Head of caudate nucleus (tissue), 42 donors: ENCODE measurements around the gene FARP1.
A peak's percentile ranks its signal among the peaks of the same experiment; 100 is the strongest.

Experiments
- DNase-seq, 42 donors: peaks; one replicate each; pipeline versions ENCODE4 v3.0.0 to v3.0.0-alpha.2; 2020 to 2021; ENCODE audit warnings: mixed read lengths in 7 of 42
- intact Hi-C: fragments of 100-400 bp; cut with DNase I; formaldehyde crosslinking; loops from one replicate; pipeline ENCODE4 v1.15.0; 2022

Gene FARP1, protein sequence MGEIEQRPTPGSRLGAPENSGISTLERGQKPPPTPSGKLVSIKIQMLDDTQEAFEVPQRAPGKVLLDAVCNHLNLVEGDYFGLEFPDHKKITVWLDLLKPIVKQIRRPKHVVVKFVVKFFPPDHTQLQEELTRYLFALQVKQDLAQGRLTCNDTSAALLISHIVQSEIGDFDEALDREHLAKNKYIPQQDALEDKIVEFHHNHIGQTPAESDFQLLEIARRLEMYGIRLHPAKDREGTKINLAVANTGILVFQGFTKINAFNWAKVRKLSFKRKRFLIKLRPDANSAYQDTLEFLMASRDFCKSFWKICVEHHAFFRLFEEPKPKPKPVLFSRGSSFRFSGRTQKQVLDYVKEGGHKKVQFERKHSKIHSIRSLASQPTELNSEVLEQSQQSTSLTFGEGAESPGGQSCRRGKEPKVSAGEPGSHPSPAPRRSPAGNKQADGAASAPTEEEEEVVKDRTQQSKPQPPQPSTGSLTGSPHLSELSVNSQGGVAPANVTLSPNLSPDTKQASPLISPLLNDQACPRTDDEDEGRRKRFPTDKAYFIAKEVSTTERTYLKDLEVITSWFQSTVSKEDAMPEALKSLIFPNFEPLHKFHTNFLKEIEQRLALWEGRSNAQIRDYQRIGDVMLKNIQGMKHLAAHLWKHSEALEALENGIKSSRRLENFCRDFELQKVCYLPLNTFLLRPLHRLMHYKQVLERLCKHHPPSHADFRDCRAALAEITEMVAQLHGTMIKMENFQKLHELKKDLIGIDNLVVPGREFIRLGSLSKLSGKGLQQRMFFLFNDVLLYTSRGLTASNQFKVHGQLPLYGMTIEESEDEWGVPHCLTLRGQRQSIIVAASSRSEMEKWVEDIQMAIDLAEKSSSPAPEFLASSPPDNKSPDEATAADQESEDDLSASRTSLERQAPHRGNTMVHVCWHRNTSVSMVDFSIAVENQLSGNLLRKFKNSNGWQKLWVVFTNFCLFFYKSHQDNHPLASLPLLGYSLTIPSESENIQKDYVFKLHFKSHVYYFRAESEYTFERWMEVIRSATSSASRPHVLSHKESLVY

DNA sequence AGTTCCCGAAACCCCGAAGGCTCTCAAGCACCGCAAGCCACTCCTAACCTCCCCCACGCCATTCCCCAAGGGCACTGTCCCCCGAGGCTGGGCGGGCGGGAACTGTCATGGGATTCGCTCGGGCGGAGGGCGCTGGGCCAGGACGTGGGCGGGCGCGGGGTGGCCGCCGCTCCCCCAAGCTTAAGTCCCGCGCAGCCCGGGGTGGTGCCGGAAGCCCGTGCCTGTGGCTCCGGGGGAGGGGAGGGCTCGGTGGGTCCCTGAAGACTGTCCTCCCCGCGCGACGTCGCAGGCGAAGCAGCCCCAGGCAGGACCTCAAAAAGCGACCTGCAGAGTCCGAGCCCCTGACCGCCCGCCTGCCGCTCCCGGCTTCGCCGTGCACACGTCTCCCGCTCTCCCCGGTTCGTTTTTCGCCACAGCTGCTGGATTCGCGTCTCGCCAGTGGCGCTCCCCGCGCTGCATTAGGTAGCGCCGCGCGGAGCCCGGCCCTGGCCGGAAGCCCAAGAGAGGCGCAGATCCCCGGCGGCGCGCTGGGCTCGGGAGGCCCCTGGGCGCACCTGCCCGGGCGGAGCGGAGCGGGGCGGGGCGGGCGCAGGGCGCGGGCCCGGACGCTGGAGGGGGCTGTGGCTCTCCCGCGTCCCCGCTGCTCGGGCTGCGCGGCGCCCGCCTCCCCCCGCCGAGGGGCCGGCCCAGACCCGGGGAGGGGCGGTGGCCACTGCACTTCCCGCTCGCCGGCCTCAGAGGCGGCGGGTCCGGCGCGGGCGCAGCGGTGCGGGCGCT lies at the start of gene FARP1:
Gene FARP1, plus strand, starts transcription at position 715 of the 777 bp plus-strand sequence. CDS start 70,149 bp downstream, outside the sequence.
- intact Hi-C loops = no loop called here
- peak in 39 of 42 donors; percentile 13 to 75 (median 45) for DNase-seq

GRCh38 chr13:98094678-98095266 lies 48.1 kb upstream of the FARP1 start:
- intact Hi-C loops = no loop called here
- no peak for DNase-seq

DNA sequence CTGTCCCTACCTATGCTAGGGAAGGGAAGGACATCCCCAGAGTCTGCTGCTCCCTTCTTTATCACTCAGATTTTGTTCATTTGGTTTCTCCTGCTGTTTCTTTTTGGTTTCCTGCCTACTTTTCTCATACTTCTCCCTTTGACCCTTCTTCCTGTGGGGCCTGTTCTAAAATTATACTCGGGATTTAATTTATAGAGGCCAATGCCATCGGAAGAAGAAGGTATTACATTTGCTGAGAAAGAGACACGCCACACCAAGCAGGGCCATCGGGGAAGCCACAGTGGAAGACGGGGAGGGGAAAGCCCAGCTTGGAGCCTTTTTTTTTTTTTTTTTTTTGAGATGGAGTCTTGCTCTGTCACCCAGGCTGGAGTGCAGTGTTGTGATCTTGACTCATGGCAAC lies 46.8 kb upstream of the FARP1 start:
- DNase-seq = no peak
- intact Hi-C loops = no loop called here

GRCh38 chr13:98097749-98098148 lies 45.1 kb upstream of the FARP1 start:
- intact Hi-C loops = no loop called here
- no peak for DNase-seq

DNA sequence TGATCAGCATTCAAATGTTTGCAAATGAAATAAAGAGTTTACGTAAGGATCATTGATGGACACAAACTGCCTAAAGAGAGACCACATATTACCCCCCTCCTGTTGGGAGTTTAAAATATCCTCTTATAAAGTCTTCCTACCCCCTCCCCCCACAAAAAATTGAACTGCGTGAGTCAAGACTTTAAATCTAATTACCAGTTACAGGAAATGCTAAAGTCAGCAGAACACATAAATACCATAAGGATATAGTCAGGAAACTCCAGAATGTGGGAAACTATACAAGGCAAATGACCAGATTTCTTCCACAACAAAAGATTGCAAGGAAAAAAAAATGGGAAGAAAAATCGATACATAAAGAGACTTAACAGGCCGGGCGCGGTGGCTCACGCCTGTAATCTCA lies 44.4 kb upstream of the FARP1 start:
- no peak for DNase-seq
- intact Hi-C loops = no loop called here

DNA sequence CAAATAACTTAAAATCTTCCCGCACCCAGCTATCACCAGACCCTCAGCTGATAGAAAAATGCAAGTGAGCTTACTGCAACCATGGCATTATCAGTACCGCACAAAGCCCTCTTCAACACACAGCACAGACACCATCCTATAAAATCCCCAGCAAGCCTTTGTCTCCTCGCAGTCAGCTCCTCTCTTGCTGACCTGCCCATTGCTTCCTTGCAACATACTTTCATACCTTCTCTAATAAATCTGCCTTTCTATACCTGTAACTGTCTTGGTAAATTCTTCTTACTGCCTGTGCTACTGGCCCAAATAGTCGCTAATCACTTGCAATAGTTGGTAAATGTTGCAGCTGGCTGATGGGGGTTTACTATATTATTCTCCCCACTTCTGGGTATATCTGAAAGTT lies 43.3 kb upstream of the FARP1 start:
- no peak for DNase-seq
- intact Hi-C loops = no loop called here

GRCh38 chr13:98100481-98100880 lies 42.4 kb upstream of the FARP1 start:
- DNase-seq = peak in 1 of 42 donors; percentile 7
- intact Hi-C loops = no loop called here

DNA sequence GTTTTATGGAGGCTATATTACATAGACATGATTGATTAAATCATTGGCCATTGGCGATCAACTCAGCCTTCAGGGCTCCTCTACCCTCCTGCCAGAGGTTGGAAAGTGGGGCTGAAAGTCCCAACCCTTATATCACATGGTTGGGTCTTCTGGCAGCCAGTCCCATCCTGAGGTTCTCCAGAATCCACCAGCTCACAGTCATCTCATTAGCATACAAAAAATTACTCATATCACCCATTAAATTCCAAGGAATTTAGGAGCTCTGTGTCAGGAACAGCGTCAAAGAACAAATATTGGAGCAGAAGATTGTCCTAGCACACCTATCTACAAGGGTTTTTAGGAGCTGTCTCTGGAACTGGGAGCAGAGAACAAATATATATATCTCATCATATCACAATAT lies 39.4 kb upstream of the FARP1 start:
- intact Hi-C loops = no loop called here
- no peak for DNase-seq

GRCh38 chr13:98103942-98104880 lies 38.7 kb upstream of the FARP1 start:
- DNase-seq = no peak
- intact Hi-C loops = no loop called here

GRCh38 chr13:98105929-98106336 lies 37.0 kb upstream of the FARP1 start:
- intact Hi-C loops = no loop called here
- DNase-seq = no peak

DNA sequence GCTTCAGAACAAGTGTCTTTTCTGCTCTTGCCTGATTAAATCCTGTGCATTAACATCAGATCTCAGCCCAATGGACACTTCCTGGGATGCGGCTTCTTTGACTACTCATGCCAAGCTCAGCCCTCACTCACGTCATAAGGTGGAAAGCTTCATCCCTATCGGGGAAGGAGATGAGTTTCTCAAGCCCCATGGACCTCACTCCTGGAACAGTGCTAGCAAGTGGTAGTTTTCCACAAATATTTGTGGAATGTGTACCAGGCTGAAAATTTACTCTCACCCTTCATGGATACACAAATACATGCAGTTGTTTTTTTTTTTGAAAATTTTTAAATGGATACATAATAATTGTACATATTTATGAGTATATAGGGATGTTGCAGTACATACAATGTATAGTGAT lies 34.6 kb upstream of the FARP1 start:
- intact Hi-C loops = no loop called here

DNA sequence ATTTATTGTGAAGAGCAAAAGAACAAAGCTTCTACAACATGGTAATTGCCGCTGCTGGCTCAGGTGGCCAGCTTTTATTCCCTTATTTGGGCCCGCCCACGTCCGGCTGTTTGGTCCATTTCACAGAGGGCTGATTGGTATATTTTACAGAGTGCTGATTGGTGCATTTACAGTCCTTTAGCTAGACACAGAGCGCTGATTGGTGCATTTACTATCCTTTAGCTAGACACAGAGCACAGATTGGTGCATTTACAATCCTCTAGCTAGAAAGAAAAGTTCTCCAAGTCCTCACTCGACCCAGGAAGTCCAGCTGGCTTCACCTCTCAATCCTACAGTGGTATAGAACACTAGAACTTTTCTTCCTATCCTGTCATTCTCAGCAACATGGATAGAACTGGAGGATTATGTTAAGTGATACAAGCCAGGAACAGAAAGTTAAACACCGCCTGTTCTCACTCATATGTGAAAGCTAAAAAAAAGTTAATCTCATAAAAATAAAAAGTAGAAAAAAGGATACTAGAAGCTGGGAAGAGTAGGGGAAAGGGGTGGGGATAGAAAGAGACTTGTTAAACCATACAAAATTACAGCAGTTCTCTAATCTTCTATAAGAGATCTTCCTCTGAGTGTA lies 33.6 kb upstream of the FARP1 start:
- intact Hi-C loops = no loop called here
- no peak for DNase-seq

More for the DNA sequence above, 34.6 kb upstream of the FARP1 start:
- DNase-seq = no peak

GRCh38 chr13:98110749-98111148 lies 32.1 kb upstream of the FARP1 start:
- no peak for DNase-seq
- intact Hi-C loops = no loop called here

- intact Hi-C loops = no loop called here
- DNase-seq = no peak
Measured at GRCh38 chr13:98111168-98112098, 31.5 kb upstream of the FARP1 start.

GRCh38 chr13:98112456-98112855 lies 30.4 kb upstream of the FARP1 start:
- intact Hi-C loops = no loop called here

GRCh38 chr13:98118865-98119264 lies 24.0 kb upstream of the FARP1 start:
- intact Hi-C loops = no loop called here

More at GRCh38 chr13:98112456-98112855, 30.4 kb upstream of the FARP1 start:
- DNase-seq = no peak

More at GRCh38 chr13:98118865-98119264, 24.0 kb upstream of the FARP1 start:
- no peak for DNase-seq
